Right lobe of liver (tissue), 4 donors: ENCODE results near the gene SLC25A5.

Source experiments
- CTCF ChIP-seq, 4 donors: fragments of 200-600 bp in 3 of 4; fragments of 450-650 bp in 1 of 4; IDR thresholded peaks; one replicate each; pipeline versions ENCODE4 v1.5.1 to v1.8.0; 2016 to 2022; ENCODE audit warnings: antibody characterized with exemption in 4 of 4, mild to moderate bottlenecking in 2 of 4
- POLR2A ChIP-seq: fragments of 450-650 bp; IDR thresholded peaks from one replicate; pipeline ENCODE4 v1.6.1; 2017; ENCODE audit warnings: antibody characterized with exemption, mild to moderate bottlenecking
- donor health status: DM: no; HTN: no; CAD: no.
- donor health status: DM: no; HTN: no; CAD: no.
- donor health status: DM: no; HTN: yes; CAD: no.

- TF ChIP-seq CTCF (IDR thresholded peaks at IDR 0.05): no peak
- TF ChIP-seq POLR2A: no peak
Observed at GRCh38 chrX:119429471-119429870, 38.8 kb upstream of the SLC25A5 start.
